ENCODE results near the gene UBE2N. TPM values are rescaled to one million over a fixed set of nuclear protein-coding genes. Genes with fewer than 3 reads are reported as not detected.

Gene UBE2N
- total RNA-seq, 5 donors from 2014 or later (not counting 1 experiment from before 2014, with no cell fraction given): 66.3 to 81.7 (median 79.2) TPM

- 58% methylated on average over 2 of the region's 3 CpGs for WGBS (ENCODE audit: insufficient coverage)
- Histone ChIP-seq H3K4me3 (ENCODE audit: control insufficient read depth in 1 of 2, extremely low read depth in 1 of 2, low read length in 1 of 2) (no peak overlapping the region), H3K36me3 (ENCODE audit: control insufficient read depth in 2 of 2, extremely low read depth in 1 of 2, insufficient read depth in 1 of 2, low read length in 1 of 2) (no peaks in the 10 kb centered on the region), H3K9me3 (no peaks in the 10 kb centered on the region), H3K27me3 (replicated peaks in 1 of 2; ENCODE audit: control insufficient read depth in 2 of 2, extremely low read depth in 1 of 2, insufficient read depth in 2 of 2, low read length in 1 of 2) (peaks cover 0 to 3% of the 10 kb centered on the region in 2 experiments), H3K4me1 (ENCODE audit: control insufficient read depth in 1 of 2, extremely low read depth in 1 of 2, insufficient read depth in 2 of 2, low read length in 2 of 2) (peaks cover 9 to 18% of the 10 kb centered on the region in 2 experiments), H3K27ac (ENCODE audit: low read length) (no peak overlapping the region)
- no peak for ATAC-seq (replicated peaks in 1 of 4)
- no peak for DNase-seq
- H3K27ac Mint-ChIP-seq: no peak overlapping the region
- ChIA-PET CTCF (interaction anchor here (0.6 to 0.7 kb wide), 4 partner anchors 18 to 497 kb away, joined by 3 to 8 read pairs (median 4); no protein-coding TSS in a partner anchor), POLR2A (interaction anchor here in 1 of 2 donors (0.6 kb wide), 1 partner anchor 15 kb away, joined by 3 read pairs; no protein-coding TSS in a partner anchor)
- no peaks in the 10 kb centered on the region for H3K27me3 Mint-ChIP-seq
- no peak overlapping the region for H3K4me3 Mint-ChIP-seq
- H3K9me3 Mint-ChIP-seq: no peaks in the 10 kb centered on the region
- no peaks in the 10 kb centered on the region for H3K36me3 Mint-ChIP-seq
- H3K4me1 Mint-ChIP-seq: peaks cover 22 to 32% (median 27%) of the 10 kb centered on the region in 3 donors
Observed at GRCh38 chr12:93451423-93452158, 9.8 kb upstream of the UBE2N start.

DNA sequence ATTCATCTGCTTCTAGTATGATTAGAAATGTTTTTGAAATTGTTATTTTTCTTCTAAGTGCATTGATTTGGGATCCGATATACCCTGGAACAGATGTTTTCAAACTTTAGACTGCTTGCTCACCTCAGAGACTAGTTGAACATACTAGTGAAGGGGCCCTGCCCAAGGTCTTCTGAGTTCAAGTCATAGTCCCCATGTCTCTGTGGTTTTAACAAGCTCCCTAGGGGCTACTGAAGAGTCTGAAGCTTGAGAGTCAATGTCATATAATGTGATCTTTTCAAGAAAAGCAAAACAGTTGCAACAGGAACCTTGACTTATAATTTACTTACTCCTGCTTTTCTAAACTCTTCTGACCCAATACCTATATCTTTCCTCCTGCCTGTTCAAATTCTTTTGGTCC is 7.5 kb upstream of the UBE2N start:
- no peak for DNase-seq
- H3K9me3 Mint-ChIP-seq: no peaks in the 10 kb centered on the region
- no peaks in the 10 kb centered on the region for H3K36me3 ChIP-seq (ENCODE audit: control insufficient read depth in 2 of 2, extremely low read depth in 1 of 2, insufficient read depth in 1 of 2, low read length in 1 of 2)
- H3K27me3 ChIP-seq (replicated peaks in 1 of 2; ENCODE audit: control insufficient read depth in 2 of 2, extremely low read depth in 1 of 2, insufficient read depth in 2 of 2, low read length in 1 of 2): peaks cover 0 to 3% of the 10 kb centered on the region in 2 experiments
- peaks cover 9 to 18% of the 10 kb centered on the region in 2 experiments for H3K4me1 ChIP-seq (ENCODE audit: control insufficient read depth in 1 of 2, extremely low read depth in 1 of 2, insufficient read depth in 2 of 2, low read length in 2 of 2)
- H3K36me3 Mint-ChIP-seq: no peaks in the 10 kb centered on the region
- CTCF ChIA-PET: interaction anchor here in 1 of 2 donors (0.6 kb wide), 1 partner anchor 423 kb away, joined by 3 read pairs; no protein-coding TSS in a partner anchor
- H3K9me3 ChIP-seq: no peaks in the 10 kb centered on the region
- POLR2A ChIA-PET: no interaction called here
- WGBS (ENCODE audit: insufficient coverage): no CpG with 5 or more reads among the region's 1 CpG
- H3K4me3 ChIP-seq (ENCODE audit: control insufficient read depth in 1 of 2, extremely low read depth in 1 of 2, low read length in 1 of 2): no peak overlapping the region
- no peak overlapping the region for H3K27ac ChIP-seq (ENCODE audit: low read length)
- peak overlapping the region; percentile 85 to 86 for H3K27ac Mint-ChIP-seq
- no peaks in the 10 kb centered on the region for H3K27me3 Mint-ChIP-seq
- ATAC-seq (replicated peaks in 1 of 4): no peak
- H3K4me1 Mint-ChIP-seq: peaks cover 22 to 32% (median 27%) of the 10 kb centered on the region in 3 donors
- H3K4me3 Mint-ChIP-seq: peak overlapping the region in 1 of 3 donors; percentile 60

GRCh38 chr12:93448796-93449195 is 7.0 kb upstream of the UBE2N start:
- ChIA-PET POLR2A (no interaction called here), CTCF (no interaction called here)
- no peaks in the 10 kb centered on the region for H3K9me3 ChIP-seq
- 68% methylated on average over 5 of the region's 5 CpGs for WGBS (ENCODE audit: insufficient coverage)
- no peaks in the 10 kb centered on the region for H3K36me3 ChIP-seq (ENCODE audit: control insufficient read depth in 2 of 2, extremely low read depth in 1 of 2, insufficient read depth in 1 of 2, low read length in 1 of 2)
- ATAC-seq (replicated peaks in 1 of 4) (no peak), DNase-seq (no peak)
- no peaks in the 10 kb centered on the region for H3K9me3 Mint-ChIP-seq
- peaks cover 9 to 18% of the 10 kb centered on the region in 2 experiments for H3K4me1 ChIP-seq (ENCODE audit: control insufficient read depth in 1 of 2, extremely low read depth in 1 of 2, insufficient read depth in 2 of 2, low read length in 2 of 2)
- peak overlapping the region; percentile 85 to 86 for H3K27ac Mint-ChIP-seq
- H3K27me3 Mint-ChIP-seq: no peaks in the 10 kb centered on the region
- H3K4me3 Mint-ChIP-seq: peak overlapping the region in 1 of 3 donors; percentile 60
- H3K4me1 Mint-ChIP-seq: peaks cover 22 to 32% (median 27%) of the 10 kb centered on the region in 3 donors
- peaks cover 0 to 1% of the 10 kb centered on the region in 2 experiments for H3K27me3 ChIP-seq (replicated peaks in 1 of 2; ENCODE audit: control insufficient read depth in 2 of 2, extremely low read depth in 1 of 2, insufficient read depth in 2 of 2, low read length in 1 of 2)
- no peak overlapping the region for H3K4me3 ChIP-seq (ENCODE audit: control insufficient read depth in 1 of 2, extremely low read depth in 1 of 2, low read length in 1 of 2)
- no peaks in the 10 kb centered on the region for H3K36me3 Mint-ChIP-seq
- no peak overlapping the region for H3K27ac ChIP-seq (ENCODE audit: low read length)

DNA sequence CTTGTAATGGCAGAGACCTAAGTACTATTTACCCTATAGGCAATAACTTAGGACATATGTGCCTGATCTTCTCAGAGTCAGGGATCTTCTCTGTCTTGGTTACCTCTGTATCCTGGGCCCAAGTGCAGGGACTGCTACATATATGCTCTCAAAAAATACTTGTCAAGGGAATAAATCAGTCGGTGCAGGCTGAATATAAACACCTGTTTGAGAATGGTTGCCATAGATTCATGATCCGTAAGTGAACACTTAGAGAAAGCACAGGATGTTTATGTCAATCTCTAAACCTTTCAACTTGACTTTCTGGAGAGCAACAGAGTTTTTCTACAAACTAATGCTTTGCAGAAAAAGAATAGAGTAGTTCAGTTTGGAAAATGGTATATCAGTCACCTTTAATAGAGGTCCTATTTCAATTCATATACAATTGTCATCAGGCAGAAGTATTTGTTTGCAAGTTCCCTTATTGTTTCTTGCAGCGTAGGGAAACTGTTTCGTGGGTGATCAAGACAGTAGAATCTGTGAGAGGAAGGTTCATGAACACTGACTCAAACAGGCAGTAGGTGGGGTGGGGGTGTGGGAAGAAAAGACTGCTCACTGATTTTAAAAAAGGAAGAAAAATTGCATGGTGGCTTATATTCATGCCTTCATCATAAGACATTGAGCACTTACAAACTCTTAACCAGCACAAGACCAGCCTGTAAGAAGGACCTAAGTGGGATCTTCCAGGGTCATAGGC is 6.0 kb upstream of the UBE2N start:
- Histone ChIP-seq H3K27me3 (replicated peaks in 1 of 2; ENCODE audit: control insufficient read depth in 2 of 2, extremely low read depth in 1 of 2, insufficient read depth in 2 of 2, low read length in 1 of 2) (no peaks in the 10 kb centered on the region), H3K4me1 (ENCODE audit: control insufficient read depth in 1 of 2, extremely low read depth in 1 of 2, insufficient read depth in 2 of 2, low read length in 2 of 2) (peaks cover 9 to 21% of the 10 kb centered on the region in 2 experiments), H3K27ac (ENCODE audit: low read length) (peak overlapping the region; percentile 75), H3K4me3 (ENCODE audit: control insufficient read depth in 1 of 2, extremely low read depth in 1 of 2, low read length in 1 of 2) (no peak overlapping the region), H3K36me3 (ENCODE audit: control insufficient read depth in 2 of 2, extremely low read depth in 1 of 2, insufficient read depth in 1 of 2, low read length in 1 of 2) (no peaks in the 10 kb centered on the region), H3K9me3 (no peaks in the 10 kb centered on the region)
- ATAC-seq (replicated peaks in 1 of 4) (peak; percentile 79 to 91 (median 82)), DNase-seq (peak in 25 of 35 experiments; percentile 7 to 51 (median 29))
- WGBS (ENCODE audit: insufficient coverage): 0% methylated on average over 1 of the region's 4 CpGs
- ChIA-PET POLR2A (no interaction called here), CTCF (no interaction called here)
- Mint-ChIP-seq H3K36me3 (no peaks in the 10 kb centered on the region), H3K4me1 (peaks cover 26 to 36% (median 32%) of the 10 kb centered on the region in 3 donors), H3K27me3 (no peaks in the 10 kb centered on the region), H3K27ac (peak overlapping the region; percentile 88 to 96), H3K4me3 (peak overlapping the region; percentile 23 to 68 (median 44)), H3K9me3 (no peaks in the 10 kb centered on the region)

DNA sequence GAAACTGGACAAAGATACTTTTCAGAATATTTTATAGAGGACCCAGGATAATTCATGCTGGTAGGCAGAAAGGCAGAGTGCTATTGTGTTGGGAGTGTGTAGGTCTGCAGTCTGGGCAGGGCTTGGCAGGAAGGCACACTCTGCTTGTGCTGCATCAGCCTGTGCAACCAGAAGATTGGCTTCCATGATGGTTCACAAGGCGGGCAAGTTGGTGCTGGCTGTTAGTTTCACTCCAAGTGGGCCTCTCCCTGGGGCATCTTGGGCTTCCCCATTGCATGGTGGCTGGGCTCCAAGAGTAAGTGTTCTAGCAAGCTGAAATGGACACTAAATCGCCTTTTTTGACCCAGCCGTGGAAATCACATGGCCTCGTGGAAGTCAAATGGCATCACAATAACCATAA is 1.8 kb upstream of the UBE2N start:
- ChIA-PET POLR2A (interaction anchor here in 1 of 2 donors (0.6 to 1.9 kb wide), 2 partner anchors 24 to 340 kb away, joined by 3 to 9 read pairs; partner anchors contain the start of gene MRPL42), CTCF (interaction anchor here in 1 of 2 donors (1.6 kb wide), 1 partner anchor 24 kb away, joined by 10 read pairs; no protein-coding TSS in a partner anchor)
- peaks cover 24 to 29% of the 10 kb centered on the region in 2 experiments for H3K4me1 ChIP-seq (ENCODE audit: control insufficient read depth in 1 of 2, extremely low read depth in 1 of 2, insufficient read depth in 2 of 2, low read length in 2 of 2)
- no peak overlapping the region for H3K4me3 ChIP-seq (ENCODE audit: control insufficient read depth in 1 of 2, extremely low read depth in 1 of 2, low read length in 1 of 2)
- no peaks in the 10 kb centered on the region for H3K36me3 ChIP-seq (ENCODE audit: control insufficient read depth in 2 of 2, extremely low read depth in 1 of 2, insufficient read depth in 1 of 2, low read length in 1 of 2)
- Mint-ChIP-seq H3K4me1 (peaks cover 44 to 54% (median 49%) of the 10 kb centered on the region in 3 donors), H3K27ac (no peak overlapping the region), H3K36me3 (no peaks in the 10 kb centered on the region), H3K27me3 (no peaks in the 10 kb centered on the region), H3K4me3 (peak overlapping the region in 1 of 3 donors; percentile 93), H3K9me3 (no peaks in the 10 kb centered on the region)
- ATAC-seq (replicated peaks in 1 of 4): no peak
- H3K27me3 ChIP-seq (replicated peaks in 1 of 2; ENCODE audit: control insufficient read depth in 2 of 2, extremely low read depth in 1 of 2, insufficient read depth in 2 of 2, low read length in 1 of 2): no peaks in the 10 kb centered on the region
- 95% methylated on average over 3 of the region's 4 CpGs for WGBS (ENCODE audit: insufficient coverage)
- DNase-seq: no peak
- no peak overlapping the region for H3K27ac ChIP-seq (ENCODE audit: low read length)
- no peaks in the 10 kb centered on the region for H3K9me3 ChIP-seq

All from T-cell (primary cell).